ENCODE results near the gene OSBP. TPM values are rescaled to one million over a fixed set of nuclear protein-coding genes. Genes with fewer than 3 reads are reported as not detected.

OSBP gene
- total and polyA plus RNA-seq, 9 of the 15 experiments (the other 6 are each of a cell fraction or from before 2014, with no cell fraction given) = 11.7 to 49.0 (median 28.7) TPM

DNA sequence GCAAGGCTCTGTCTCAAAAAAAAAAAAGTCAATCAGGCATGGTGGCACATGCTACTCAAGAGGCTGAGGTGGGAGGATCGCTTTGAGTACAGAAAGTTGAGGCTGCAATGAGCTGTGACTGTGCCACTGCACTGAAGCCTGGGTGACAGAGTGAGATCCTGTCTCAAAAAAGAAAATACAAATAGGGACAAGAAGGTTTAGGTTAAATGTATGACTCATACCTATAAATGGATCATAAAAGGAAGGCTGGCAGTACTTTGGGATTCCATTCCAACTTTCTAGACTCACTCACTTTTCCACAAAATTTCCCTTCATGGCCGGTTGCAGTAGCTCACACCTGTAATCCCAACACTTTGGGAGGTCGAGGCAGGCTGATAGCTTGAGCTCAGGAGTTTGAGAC lies 25.6 kb upstream of the OSBP start (continued):
- TF ChIP-seq, protein P1, sequence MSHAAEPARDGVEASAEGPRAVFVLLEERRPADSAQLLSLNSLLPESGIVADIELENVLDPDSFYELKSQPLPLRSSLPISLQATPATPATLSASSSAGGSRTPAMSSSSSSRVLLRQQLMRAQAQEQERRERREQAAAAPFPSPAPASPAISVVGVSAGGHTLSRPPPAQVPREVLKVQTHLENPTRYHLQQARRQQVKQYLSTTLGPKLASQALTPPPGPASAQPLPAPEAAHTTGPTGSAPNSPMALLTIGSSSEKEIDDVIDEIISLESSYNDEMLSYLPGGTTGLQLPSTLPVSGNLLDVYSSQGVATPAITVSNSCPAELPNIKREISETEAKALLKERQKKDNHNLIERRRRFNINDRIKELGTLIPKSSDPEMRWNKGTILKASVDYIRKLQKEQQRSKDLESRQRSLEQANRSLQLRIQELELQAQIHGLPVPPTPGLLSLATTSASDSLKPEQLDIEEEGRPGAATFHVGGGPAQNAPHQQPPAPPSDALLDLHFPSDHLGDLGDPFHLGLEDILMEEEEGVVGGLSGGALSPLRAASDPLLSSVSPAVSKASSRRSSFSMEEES (CRISPR knock-in tag; IDR thresholded peaks at IDR 0.05) = no peak
- no peak for TF ChIP-seq DIDO1 (tag; IDR thresholded peaks at IDR 0.05; ENCODE audit: low read depth)
- no peak for TF ChIP-seq GABPB2 (CRISPR knock-in tag; conservative IDR thresholded peaks at IDR 0.05)

DNA sequence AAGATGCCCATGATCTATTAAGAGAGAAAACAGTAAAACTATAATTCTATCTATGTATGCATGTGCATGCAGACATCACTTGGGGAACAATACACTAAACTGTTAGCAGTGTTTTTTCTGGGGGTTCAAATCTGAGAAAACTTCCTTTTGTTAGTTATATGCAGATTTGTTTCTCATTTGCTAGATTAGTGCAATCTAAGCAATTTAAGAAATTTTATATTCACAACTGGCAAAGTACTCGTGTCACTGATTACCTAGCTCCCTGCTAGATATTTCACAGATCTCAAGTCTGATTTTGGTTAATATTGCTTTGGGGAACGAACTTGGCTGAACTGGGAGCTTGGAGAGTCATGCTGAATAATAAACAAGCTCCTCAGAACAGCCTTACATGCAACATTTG lies 14.9 kb upstream of the OSBP start:
- in situ Hi-C loops (cut with MboI) = no loop called here
- TF ChIP-seq ZNF316 (IDR thresholded peaks at IDR 0.05) (peak; percentile 38; the same call in 1 of the 2 replicates), C11orf30 (IDR thresholded peaks at IDR 0.05; ENCODE audit: low read depth) (peak; percentile 16; the same call in 1 of the 2 replicates), ZNF766 (CRISPR knock-in tag; conservative IDR thresholded peaks at IDR 0.05) (no peak)
- no peak overlapping the region for H3K9ac ChIP-seq (ENCODE audit: insufficient read depth in 1 of 2, low read depth in 2 of 2, low read length in 2 of 2)
- H3K9me1 ChIP-seq (ENCODE audit: control insufficient read depth, insufficient read depth, low read length) = no peaks in the 10 kb centered on the region
- ATAC-seq (no peak), FAIRE-seq (no peak), DNase-seq (ENCODE audit: extremely low read depth in 1 of 4, low spot score in 3 of 4) (no peak)
- H3K4me2 ChIP-seq (ENCODE audit: insufficient read depth, low read length) = no peak overlapping the region
- no peaks in the 10 kb centered on the region for H3K79me2 ChIP-seq (ENCODE audit: control insufficient read depth, insufficient read depth, low read length)
- intact Hi-C loops (cut with micrococcal nuclease) = no loop called here
- no peaks in the 10 kb centered on the region for H3K9me3 ChIP-seq (replicated peaks; ENCODE audit: control insufficient read depth, insufficient read depth, low read depth, low read length)
- H3K36me3 ChIP-seq (ENCODE audit: control insufficient read depth, insufficient read depth, low read length) = no peaks in the 10 kb centered on the region; the same call in 2 of the 3 replicates
- BruUV-seq (replicated peaks) = no TSS peak
- 17% methylated on average over 2 of the region's 2 CpGs for WGBS (ENCODE audit: insufficient coverage, low coverage, missing lambda C conversion rate)
- no peaks in the 10 kb centered on the region; a peak in 1 of 5 replicates for H3K4me1 ChIP-seq (replicated peaks in 1 of 2; ENCODE audit: control insufficient read depth in 2 of 2, insufficient read depth in 2 of 2, low read length in 2 of 2)
- no peak overlapping the region for H3K27ac ChIP-seq (ENCODE audit: extremely low read depth, low read depth, low read length)
- no peaks in the 10 kb centered on the region; the same call in 1 of the 2 replicates for H4K20me1 ChIP-seq (replicated peaks; ENCODE audit: control insufficient read depth, insufficient read depth, low read length)
- ChIA-PET CTCF (ENCODE audit: low intra/inter-chr PET ratio) (no interaction called here), POLR2A (interaction anchor here (1.1 to 1.3 kb wide), 2 partner anchors 10 to 15 kb away, joined by 3 to 4 read pairs; partner anchors contain the start of gene OSBP)
- H3K27me3 ChIP-seq (ENCODE audit: control insufficient read depth in 2 of 2, insufficient read depth in 2 of 2, low read length in 2 of 2) = no peaks in the 10 kb centered on the region
- no peak overlapping the region for H3K4me3 ChIP-seq
- H2AFZ ChIP-seq (ENCODE audit: low read depth, low read length) = no peak overlapping the region

All from K562 (cell line).